ENCODE measurements around the gene PLXNA2.

DNA sequence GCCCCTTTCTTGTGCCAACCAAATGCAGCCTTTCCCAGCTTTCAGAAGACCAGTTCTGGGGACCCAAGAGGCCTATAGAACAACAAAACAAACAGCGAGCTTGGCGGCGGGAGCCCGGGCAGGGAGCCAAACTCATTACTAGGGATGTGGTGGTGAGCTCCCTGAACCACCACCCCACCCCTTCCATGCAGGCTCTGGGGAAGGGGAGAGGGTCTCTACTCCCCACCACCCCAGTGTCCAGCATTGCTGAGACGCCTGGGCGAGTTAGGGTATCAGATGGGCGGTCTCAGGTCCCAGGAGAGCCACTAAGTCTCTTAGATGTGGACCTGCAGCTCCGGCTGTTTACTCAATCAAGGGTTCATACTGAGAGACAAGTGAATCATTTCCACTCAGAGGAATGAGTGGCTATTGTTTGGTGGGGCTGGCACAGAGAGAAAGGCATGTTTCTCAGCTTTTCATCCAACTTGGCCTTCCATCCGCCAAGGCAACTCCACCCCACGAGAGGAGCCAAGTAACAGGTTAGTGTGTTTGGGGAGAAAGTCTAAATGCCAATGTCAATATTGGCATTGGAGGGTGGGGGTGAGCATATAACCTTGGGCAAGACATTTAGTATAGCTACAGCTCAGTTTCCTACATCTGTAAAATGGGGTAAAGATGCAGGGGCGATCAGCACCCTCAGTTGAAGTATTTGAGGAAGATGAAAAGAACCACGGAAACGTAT is 40.9 kb downstream of the PLXNA2 start:
- TF ChIP-seq, protein P1, sequence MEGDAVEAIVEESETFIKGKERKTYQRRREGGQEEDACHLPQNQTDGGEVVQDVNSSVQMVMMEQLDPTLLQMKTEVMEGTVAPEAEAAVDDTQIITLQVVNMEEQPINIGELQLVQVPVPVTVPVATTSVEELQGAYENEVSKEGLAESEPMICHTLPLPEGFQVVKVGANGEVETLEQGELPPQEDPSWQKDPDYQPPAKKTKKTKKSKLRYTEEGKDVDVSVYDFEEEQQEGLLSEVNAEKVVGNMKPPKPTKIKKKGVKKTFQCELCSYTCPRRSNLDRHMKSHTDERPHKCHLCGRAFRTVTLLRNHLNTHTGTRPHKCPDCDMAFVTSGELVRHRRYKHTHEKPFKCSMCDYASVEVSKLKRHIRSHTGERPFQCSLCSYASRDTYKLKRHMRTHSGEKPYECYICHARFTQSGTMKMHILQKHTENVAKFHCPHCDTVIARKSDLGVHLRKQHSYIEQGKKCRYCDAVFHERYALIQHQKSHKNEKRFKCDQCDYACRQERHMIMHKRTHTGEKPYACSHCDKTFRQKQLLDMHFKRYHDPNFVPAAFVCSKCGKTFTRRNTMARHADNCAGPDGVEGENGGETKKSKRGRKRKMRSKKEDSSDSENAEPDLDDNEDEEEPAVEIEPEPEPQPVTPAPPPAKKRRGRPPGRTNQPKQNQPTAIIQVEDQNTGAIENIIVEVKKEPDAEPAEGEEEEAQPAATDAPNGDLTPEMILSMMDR (IDR thresholded peaks at IDR 0.05): no peak
- no peak for TF ChIP-seq POLR2A (IDR thresholded peaks at IDR 0.05)
